GM23248 (cell line): ENCODE results near the gene POU2AF2. TPM values are rescaled to one million over a fixed set of nuclear protein-coding genes. Genes with fewer than 3 reads are reported as not detected.
A peak's percentile ranks its signal among the peaks of the same experiment; 100 is the strongest.

ENCODE experiments used
- DNase-seq: peaks from one replicate; pipeline ENCODE4 v3.0.0-alpha.2; 2015
- H2AFZ ChIP-seq: fragments of 200-600 bp; sonication (generic); 2 replicates; pipeline ENCODE4 v1.6.1; 2016; ENCODE audit warnings: antibody characterized with exemption
- H3F3A ChIP-seq: fragments of 200-600 bp; sonication (generic); 2 replicates; pipeline ENCODE4 v1.6.1; 2016; ENCODE audit warnings: mild to moderate bottlenecking, antibody characterized with exemption, mixed run types; ENCODE audit not compliant: insufficient read depth
- H3K27ac ChIP-seq: fragments of 200-600 bp; sonication (generic); 2 replicates; pipeline ENCODE4 v1.5.1; 2016; ENCODE audit warnings: mild to moderate bottlenecking
- H3K27me3 ChIP-seq: fragments of 200-600 bp; sonication (generic); replicated peaks from 2 replicates; pipeline ENCODE4 v1.6.1; 2016; ENCODE audit warnings: mild to moderate bottlenecking; ENCODE audit not compliant: insufficient read depth
- H3K36me3 ChIP-seq: fragments of 200-600 bp; sonication (generic); 2 replicates; pipeline ENCODE4 v1.6.1; 2016; ENCODE audit warnings: low read depth, mild to moderate bottlenecking
- H3K4me1 ChIP-seq: fragments of 200-600 bp; sonication (generic); 2 replicates; pipeline ENCODE4 v1.6.1; 2016; ENCODE audit warnings: mild to moderate bottlenecking; ENCODE audit not compliant: insufficient read depth
- H3K4me2 ChIP-seq: fragments of 200-600 bp; sonication (generic); one replicate; pipeline ENCODE4 v1.6.1; 2016; ENCODE audit warnings: mild to moderate bottlenecking; ENCODE audit not compliant: unreplicated experiment
- H3K4me3 ChIP-seq: fragments of 200-600 bp; sonication (generic); 2 replicates; pipeline ENCODE4 v1.5.1; 2016; ENCODE audit warnings: mild to moderate bottlenecking
- H3K79me2 ChIP-seq: fragments of 200-600 bp; sonication (generic); 2 replicates; pipeline ENCODE4 v1.6.1; 2016; ENCODE audit warnings: mild to moderate bottlenecking; ENCODE audit not compliant: insufficient read depth
- H3K9ac ChIP-seq: fragments of 200-600 bp; sonication (generic); 2 replicates; pipeline ENCODE4 v1.6.1; 2016; ENCODE audit warnings: mild to moderate bottlenecking
- H3K9me2 ChIP-seq: fragments of 200-600 bp; sonication (generic); 2 replicates; pipeline ENCODE4 v1.6.1; 2016; ENCODE audit warnings: mixed run types, mild to moderate bottlenecking, moderate library complexity; ENCODE audit not compliant: insufficient read depth
- H3K9me3 ChIP-seq: fragments of 200-600 bp; sonication (generic); one replicate; pipeline ENCODE4 v1.6.1; 2017; ENCODE audit warnings: low read depth
- H4K20me1 ChIP-seq: fragments of 200-600 bp; sonication (generic); 2 replicates; pipeline ENCODE4 v1.6.0; 2016; ENCODE audit not compliant: insufficient read depth
- EZH2 ChIP-seq: fragments of 200-600 bp; sonication (generic); IDR thresholded peaks from 2 replicates; pipeline ENCODE4 v1.6.1; 2018; ENCODE audit warnings: antibody characterized with exemption, mild to moderate bottlenecking; ENCODE audit not compliant: insufficient read depth, poor library complexity, severe bottlenecking
- EZH2phosphoT487 ChIP-seq: fragments of 200-600 bp; sonication (generic); IDR thresholded peaks from 2 replicates; pipeline ENCODE4 v1.6.1; 2018; ENCODE audit warnings: antibody characterized with exemption, moderate library complexity, mild to moderate bottlenecking, low read depth; ENCODE audit not compliant: insufficient read depth
- WGBS, 2 experiments: methylation state at CpG; one replicate each; pipeline ENCODE4 v1.1.6; 2015 to 2017; ENCODE audit warnings: low lambda C conversion rate in 2 of 2, low coverage in 1 of 2; ENCODE audit errors: missing lambda C conversion rate in 2 of 2; 5-methylcytosine and 5-hydroxymethylcytosine counted together
- in situ Hi-C: fragments of 300-500 bp; cut with MboI; formaldehyde crosslinking; loops from 2 replicates; pipeline ENCODE4 v1.15.0; 2020
- polyA plus RNA-seq: library from polyadenylated mRNA; unstranded; fragments of >200 nt; fragmentation: Nextera tagmentation; extraction: Ambion mirVana; gene quantifications from 2 replicates; pipeline ENCODE4 v1.2.1, GENCODE V29; 2016
- total RNA-seq: library from RNA; depleted of rRNA; stranded (reverse); fragments of >200 nt; shearing (Covaris generic); gene quantifications from 2 replicates; pipeline ENCODE4 v1.2.3, GENCODE V29; 2014

Gene POU2AF2
- total and polyA plus RNA-seq, 2 experiments from 2014 or later: not detected

DNA sequence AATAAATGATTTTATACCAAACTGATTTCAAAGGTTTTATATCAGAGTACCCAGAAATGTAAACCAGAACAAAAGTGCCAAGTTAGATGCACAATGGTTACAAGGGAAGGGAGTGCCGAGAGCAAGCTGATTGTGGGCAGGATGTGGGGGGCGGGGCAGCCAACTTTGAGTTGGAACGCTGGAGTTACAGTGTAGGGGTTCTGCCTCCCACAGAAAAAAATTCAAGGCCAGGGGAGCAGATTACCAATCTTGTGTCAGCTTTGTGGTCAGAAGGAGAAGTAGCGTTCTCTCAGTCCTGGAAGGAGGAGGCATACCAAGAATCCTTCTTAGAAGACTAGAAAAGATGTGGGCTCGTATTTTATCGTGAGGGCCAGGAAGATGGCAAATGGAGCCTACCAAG, 15.9 kb upstream of the POU2AF2 start:
- peaks cover under 1% of the 10 kb centered on the region for H3K9me3 ChIP-seq
- H3K36me3 ChIP-seq: no peaks in the 10 kb centered on the region
- no peaks in the 10 kb centered on the region for H3F3A ChIP-seq
- H3K27me3 ChIP-seq: no peaks in the 10 kb centered on the region
- H3K4me2 ChIP-seq: no peak overlapping the region
- no peak overlapping the region for H2AFZ ChIP-seq
- no peak overlapping the region for H3K27ac ChIP-seq
- DNase-seq: no peak
- TF ChIP-seq EZH2 (no peak), EZH2phosphoT487 (no peak)
- no peak overlapping the region for H3K4me3 ChIP-seq
- WGBS, 2 experiments: 73 to 78% methylated on average over 6 of the region's 6 CpGs
- H3K4me1 ChIP-seq: no peaks in the 10 kb centered on the region
- no peaks in the 10 kb centered on the region for H3K9me2 ChIP-seq
- H3K9ac ChIP-seq: no peak overlapping the region
- no peaks in the 10 kb centered on the region for H4K20me1 ChIP-seq
- no peaks in the 10 kb centered on the region for H3K79me2 ChIP-seq
- in situ Hi-C loops: loop anchor here (10.0 to 25.0 kb wide), 3 partner anchors 517 to 1017 kb away; partner anchors contain the start of gene ARHGAP20

DNA sequence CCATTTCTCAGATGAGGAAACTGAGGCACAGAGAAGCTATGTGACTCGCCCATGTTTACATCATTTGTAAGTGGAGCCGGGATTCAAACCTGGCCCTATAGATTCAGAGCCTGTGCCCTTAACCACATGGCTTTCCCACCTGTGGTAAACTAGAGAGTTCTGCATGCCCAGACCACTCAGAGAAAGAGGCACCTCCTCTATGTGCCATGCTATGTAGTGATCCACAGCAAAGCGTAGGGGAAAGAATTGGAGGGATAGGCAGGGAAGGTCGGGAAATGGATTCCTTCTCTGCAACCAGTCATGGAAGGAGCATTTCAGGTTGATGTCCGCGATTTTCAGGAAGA, 15.4 kb upstream of the POU2AF2 start:
- TF ChIP-seq EZH2phosphoT487: no peak
- Histone ChIP-seq H3K4me3 (peak overlapping the region; percentile 73; the same call in 1 of the 2 replicates), H3K4me2 (no peak overlapping the region), H3K9me2 (no peaks in the 10 kb centered on the region), H3K79me2 (no peaks in the 10 kb centered on the region), H3K27ac (no peak overlapping the region), H2AFZ (peak overlapping the region; percentile 88; the same call in 1 of the 2 replicates), H3K27me3 (no peaks in the 10 kb centered on the region), H3K4me1 (no peaks in the 10 kb centered on the region), H3F3A (no peaks in the 10 kb centered on the region), H4K20me1 (no peaks in the 10 kb centered on the region), H3K36me3 (no peaks in the 10 kb centered on the region), H3K9ac (no peak overlapping the region), H3K9me3 (no peaks in the 10 kb centered on the region)
- in situ Hi-C loops: loop anchor here (10.0 to 25.0 kb wide), 3 partner anchors 518 to 1018 kb away; partner anchors contain the start of gene ARHGAP20
- 49 to 50% methylated on average over 6 of the region's 6 CpGs for WGBS, 2 experiments
- DNase-seq: no peak

DNA sequence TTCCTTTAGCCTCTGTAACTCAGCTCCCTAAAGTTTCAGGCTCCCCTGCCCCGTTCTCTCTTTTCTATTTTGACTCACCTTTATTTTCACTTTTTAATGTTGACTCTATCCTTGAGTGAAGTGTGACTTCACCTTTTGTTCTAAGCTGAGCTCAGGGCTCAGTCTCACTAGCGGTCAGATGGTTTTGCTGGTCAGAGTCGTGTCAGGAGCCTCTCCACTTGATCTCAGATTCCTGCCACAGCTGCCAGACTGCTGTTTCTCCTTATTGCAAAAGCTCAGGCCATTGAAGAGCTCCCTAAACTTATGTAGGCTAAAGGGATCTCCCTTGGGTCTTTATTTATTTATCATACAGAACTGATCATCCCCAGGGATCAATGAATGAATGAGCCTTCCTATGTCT, 13.7 kb upstream of the POU2AF2 start:
- Histone ChIP-seq H3K36me3 (no peaks in the 10 kb centered on the region), H3K27ac (no peak overlapping the region), H2AFZ (no peak overlapping the region), H3K79me2 (no peaks in the 10 kb centered on the region), H3K4me1 (no peaks in the 10 kb centered on the region), H3K9me2 (no peaks in the 10 kb centered on the region), H3K4me3 (no peak overlapping the region), H3F3A (no peaks in the 10 kb centered on the region), H3K27me3 (no peaks in the 10 kb centered on the region), H3K9me3 (no peaks in the 10 kb centered on the region), H3K4me2 (no peak overlapping the region), H3K9ac (no peak overlapping the region), H4K20me1 (no peaks in the 10 kb centered on the region)
- DNase-seq: no peak
- WGBS, 2 experiments: 86 to 92% methylated on average over 3 of the region's 3 CpGs
- in situ Hi-C loops: loop anchor here (10.0 to 25.0 kb wide), 3 partner anchors 520 to 1020 kb away; partner anchors contain the start of gene ARHGAP20
- TF ChIP-seq EZH2 (no peak), EZH2phosphoT487 (no peak)

DNA sequence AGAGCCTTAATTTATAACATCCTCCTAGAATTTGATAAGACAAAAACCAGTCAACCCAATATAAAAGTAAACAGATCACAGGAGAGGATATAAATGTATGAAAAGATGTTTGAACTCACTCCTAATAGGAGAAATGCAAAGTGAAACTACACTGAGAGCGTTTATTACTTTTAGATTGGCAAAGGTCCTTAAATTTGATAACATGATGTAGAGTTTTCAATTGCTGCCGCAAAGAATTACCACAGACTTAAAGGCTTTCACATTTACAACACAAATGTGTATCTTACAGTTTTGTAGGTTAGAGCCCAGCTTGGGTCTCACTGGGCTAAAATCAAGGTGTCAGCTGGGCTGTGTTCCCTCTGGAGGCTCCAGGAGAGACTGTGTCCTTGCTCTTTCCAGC, 9.1 kb upstream of the POU2AF2 start:
- Histone ChIP-seq H2AFZ (peak overlapping the region; percentile 56), H3K27me3 (no peaks in the 10 kb centered on the region), H4K20me1 (no peaks in the 10 kb centered on the region), H3F3A (no peaks in the 10 kb centered on the region), H3K27ac (no peak overlapping the region), H3K79me2 (no peaks in the 10 kb centered on the region), H3K9me2 (no peaks in the 10 kb centered on the region), H3K9me3 (no peaks in the 10 kb centered on the region), H3K4me3 (peak overlapping the region; percentile 50), H3K9ac (no peak overlapping the region), H3K36me3 (no peaks in the 10 kb centered on the region), H3K4me1 (no peaks in the 10 kb centered on the region), H3K4me2 (peak overlapping the region; percentile 43)
- no peak for DNase-seq
- WGBS, 2 experiments: 56 to 57% methylated on average over 2 of the region's 2 CpGs
- no peak for TF ChIP-seq EZH2phosphoT487
- TF ChIP-seq EZH2: no peak
- in situ Hi-C loops: loop anchor here (10.0 to 25.0 kb wide), 3 partner anchors 524 to 1024 kb away; partner anchors contain the start of gene ARHGAP20
